ENCODE data around the gene NFASC. TPM values are rescaled to one million over a fixed set of nuclear protein-coding genes. Genes with fewer than 3 reads are reported as not detected.

The NFASC gene
- total and polyA plus RNA-seq, 9 of the 15 experiments (the other 6 are each of a cell fraction or from before 2014, with no cell fraction given), result 0.03 to 0.16 (median 0.06) TPM; not detected in 6

DNA sequence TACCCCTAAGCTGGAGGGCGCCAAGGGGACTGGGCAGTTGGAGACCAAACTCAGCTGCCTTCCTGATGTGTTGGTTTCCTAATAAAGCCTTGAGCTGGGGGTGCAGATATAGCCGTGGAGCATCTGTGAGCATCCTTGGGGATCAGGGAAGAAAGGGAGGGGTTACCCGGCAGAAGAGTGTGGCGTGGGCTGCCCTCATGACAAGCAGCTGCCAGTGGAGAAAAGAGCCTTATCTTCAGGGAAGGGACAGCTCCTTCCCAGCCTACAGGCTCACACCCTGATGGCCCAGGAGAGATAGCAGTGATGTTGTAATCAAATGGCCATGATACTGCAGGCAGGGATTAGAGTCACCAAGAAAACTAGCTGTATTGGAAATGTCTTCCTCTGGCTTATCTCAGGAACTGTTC, 10.8 kb upstream of the NFASC start (continued):
- TF ChIP-seq, protein P1, sequence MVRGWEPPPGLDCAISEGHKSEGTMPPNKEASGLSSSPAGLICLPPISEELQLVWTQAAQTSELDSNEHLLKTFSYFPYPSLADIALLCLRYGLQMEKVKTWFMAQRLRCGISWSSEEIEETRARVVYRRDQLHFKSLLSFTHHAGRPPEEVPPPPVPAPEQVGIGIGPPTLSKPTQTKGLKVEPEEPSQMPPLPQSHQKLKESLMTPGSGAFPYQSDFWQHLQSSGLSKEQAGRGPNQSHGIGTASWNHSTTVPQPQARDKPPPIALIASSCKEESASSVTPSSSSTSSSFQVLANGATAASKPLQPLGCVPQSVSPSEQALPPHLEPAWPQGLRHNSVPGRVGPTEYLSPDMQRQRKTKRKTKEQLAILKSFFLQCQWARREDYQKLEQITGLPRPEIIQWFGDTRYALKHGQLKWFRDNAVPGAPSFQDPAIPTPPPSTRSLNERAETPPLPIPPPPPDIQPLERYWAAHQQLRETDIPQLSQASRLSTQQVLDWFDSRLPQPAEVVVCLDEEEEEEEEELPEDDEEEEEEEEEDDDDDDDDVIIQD (CRISPR knock-in tag; IDR thresholded peaks at IDR 0.05), result no peak
- TF ChIP-seq, protein P2, sequence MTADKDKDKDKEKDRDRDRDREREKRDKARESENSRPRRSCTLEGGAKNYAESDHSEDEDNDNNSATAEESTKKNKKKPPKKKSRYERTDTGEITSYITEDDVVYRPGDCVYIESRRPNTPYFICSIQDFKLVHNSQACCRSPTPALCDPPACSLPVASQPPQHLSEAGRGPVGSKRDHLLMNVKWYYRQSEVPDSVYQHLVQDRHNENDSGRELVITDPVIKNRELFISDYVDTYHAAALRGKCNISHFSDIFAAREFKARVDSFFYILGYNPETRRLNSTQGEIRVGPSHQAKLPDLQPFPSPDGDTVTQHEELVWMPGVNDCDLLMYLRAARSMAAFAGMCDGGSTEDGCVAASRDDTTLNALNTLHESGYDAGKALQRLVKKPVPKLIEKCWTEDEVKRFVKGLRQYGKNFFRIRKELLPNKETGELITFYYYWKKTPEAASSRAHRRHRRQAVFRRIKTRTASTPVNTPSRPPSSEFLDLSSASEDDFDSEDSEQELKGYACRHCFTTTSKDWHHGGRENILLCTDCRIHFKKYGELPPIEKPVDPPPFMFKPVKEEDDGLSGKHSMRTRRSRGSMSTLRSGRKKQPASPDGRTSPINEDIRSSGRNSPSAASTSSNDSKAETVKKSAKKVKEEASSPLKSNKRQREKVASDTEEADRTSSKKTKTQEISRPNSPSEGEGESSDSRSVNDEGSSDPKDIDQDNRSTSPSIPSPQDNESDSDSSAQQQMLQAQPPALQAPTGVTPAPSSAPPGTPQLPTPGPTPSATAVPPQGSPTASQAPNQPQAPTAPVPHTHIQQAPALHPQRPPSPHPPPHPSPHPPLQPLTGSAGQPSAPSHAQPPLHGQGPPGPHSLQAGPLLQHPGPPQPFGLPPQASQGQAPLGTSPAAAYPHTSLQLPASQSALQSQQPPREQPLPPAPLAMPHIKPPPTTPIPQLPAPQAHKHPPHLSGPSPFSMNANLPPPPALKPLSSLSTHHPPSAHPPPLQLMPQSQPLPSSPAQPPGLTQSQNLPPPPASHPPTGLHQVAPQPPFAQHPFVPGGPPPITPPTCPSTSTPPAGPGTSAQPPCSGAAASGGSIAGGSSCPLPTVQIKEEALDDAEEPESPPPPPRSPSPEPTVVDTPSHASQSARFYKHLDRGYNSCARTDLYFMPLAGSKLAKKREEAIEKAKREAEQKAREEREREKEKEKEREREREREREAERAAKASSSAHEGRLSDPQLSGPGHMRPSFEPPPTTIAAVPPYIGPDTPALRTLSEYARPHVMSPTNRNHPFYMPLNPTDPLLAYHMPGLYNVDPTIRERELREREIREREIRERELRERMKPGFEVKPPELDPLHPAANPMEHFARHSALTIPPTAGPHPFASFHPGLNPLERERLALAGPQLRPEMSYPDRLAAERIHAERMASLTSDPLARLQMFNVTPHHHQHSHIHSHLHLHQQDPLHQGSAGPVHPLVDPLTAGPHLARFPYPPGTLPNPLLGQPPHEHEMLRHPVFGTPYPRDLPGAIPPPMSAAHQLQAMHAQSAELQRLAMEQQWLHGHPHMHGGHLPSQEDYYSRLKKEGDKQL (CRISPR knock-in tag; IDR thresholded peaks at IDR 0.05; ENCODE audit: borderline replicate concordance), result no peak
- TF ChIP-seq NBN (IDR thresholded peaks at IDR 0.05; ENCODE audit: low read depth) (no peak), SMAD4 (CRISPR knock-in tag; conservative IDR thresholded peaks at IDR 0.05) (peak; percentile 77), ZNF583 (CRISPR knock-in tag; IDR thresholded peaks at IDR 0.05) (0 out of 2 replicates have a peak, but pooled peaks have one; percentile 12), NFIC (IDR thresholded peaks at IDR 0.05) (peak; percentile 5; the same call in 1 of the 2 replicates), NCOA4 (IDR thresholded peaks at IDR 0.05; ENCODE audit: partially characterized antibody) (no peak), OTX1 (CRISPR knock-in tag; IDR thresholded peaks at IDR 0.05) (no peak), ZNF263 (CRISPR knock-in tag; IDR thresholded peaks at IDR 0.05; ENCODE audit: borderline replicate concordance) (no peak), MAFG (tag; conservative IDR thresholded peaks at IDR 0.05) (no peak)
- TF ChIP-seq, protein P3, sequence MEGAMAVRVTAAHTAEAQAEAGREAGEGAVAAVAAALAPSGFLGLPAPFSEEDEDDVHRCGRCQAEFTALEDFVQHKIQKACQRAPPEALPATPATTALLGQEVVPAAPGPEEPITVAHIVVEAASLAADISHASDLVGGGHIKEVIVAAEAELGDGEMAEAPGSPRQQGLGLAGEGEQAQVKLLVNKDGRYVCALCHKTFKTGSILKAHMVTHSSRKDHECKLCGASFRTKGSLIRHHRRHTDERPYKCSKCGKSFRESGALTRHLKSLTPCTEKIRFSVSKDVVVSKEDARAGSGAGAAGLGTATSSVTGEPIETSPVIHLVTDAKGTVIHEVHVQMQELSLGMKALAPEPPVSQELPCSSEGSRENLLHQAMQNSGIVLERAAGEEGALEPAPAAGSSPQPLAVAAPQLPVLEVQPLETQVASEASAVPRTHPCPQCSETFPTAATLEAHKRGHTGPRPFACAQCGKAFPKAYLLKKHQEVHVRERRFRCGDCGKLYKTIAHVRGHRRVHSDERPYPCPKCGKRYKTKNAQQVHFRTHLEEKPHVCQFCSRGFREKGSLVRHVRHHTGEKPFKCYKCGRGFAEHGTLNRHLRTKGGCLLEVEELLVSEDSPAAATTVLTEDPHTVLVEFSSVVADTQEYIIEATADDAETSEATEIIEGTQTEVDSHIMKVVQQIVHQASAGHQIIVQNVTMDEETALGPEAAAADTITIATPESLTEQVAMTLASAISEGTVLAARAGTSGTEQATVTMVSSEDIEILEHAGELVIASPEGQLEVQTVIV (CRISPR knock-in tag; IDR thresholded peaks at IDR 0.05; ENCODE audit: borderline replicate concordance), result no peak
- TF ChIP-seq, protein P4, sequence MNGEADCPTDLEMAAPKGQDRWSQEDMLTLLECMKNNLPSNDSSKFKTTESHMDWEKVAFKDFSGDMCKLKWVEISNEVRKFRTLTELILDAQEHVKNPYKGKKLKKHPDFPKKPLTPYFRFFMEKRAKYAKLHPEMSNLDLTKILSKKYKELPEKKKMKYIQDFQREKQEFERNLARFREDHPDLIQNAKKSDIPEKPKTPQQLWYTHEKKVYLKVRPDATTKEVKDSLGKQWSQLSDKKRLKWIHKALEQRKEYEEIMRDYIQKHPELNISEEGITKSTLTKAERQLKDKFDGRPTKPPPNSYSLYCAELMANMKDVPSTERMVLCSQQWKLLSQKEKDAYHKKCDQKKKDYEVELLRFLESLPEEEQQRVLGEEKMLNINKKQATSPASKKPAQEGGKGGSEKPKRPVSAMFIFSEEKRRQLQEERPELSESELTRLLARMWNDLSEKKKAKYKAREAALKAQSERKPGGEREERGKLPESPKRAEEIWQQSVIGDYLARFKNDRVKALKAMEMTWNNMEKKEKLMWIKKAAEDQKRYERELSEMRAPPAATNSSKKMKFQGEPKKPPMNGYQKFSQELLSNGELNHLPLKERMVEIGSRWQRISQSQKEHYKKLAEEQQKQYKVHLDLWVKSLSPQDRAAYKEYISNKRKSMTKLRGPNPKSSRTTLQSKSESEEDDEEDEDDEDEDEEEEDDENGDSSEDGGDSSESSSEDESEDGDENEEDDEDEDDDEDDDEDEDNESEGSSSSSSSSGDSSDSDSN (IDR thresholded peaks at IDR 0.05; ENCODE audit: borderline replicate concordance in 1 of 2, low read depth in 2 of 2, low read length in 2 of 2), result no peak
- TF ChIP-seq, protein P5, sequence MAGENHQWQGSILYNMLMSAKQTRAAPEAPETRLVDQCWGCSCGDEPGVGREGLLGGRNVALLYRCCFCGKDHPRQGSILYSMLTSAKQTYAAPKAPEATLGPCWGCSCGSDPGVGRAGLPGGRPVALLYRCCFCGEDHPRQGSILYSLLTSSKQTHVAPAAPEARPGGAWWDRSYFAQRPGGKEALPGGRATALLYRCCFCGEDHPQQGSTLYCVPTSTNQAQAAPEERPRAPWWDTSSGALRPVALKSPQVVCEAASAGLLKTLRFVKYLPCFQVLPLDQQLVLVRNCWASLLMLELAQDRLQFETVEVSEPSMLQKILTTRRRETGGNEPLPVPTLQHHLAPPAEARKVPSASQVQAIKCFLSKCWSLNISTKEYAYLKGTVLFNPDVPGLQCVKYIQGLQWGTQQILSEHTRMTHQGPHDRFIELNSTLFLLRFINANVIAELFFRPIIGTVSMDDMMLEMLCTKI (IDR thresholded peaks at IDR 0.05; ENCODE audit: partially characterized antibody), result no peak

Data from K562 (cell line).